GM21423 (cell line): ENCODE measurements around the gene LARGE2.
A peak's percentile ranks its signal among the peaks of the same experiment; 100 is the strongest.

Experiments
- ATAC-seq: cut with Tn5 transposase; IDR thresholded peaks from one replicate; pipeline ENCODE4 v1.9.1; 2021; ENCODE audit warnings: mild to moderate bottlenecking, moderate library complexity; ENCODE audit not compliant: unreplicated experiment

The LARGE2 gene

GRCh38 chr11:45927684-45928413 lies 5.4 kb downstream of the LARGE2 start:
- ATAC-seq = no peak

- no peak for ATAC-seq
These were observed 6.2 kb downstream of the LARGE2 start for GRCh38 chr11:45928535-45929215.

GRCh38 chr11:45929486-45930030 lies 7.1 kb downstream of the LARGE2 start:
- ATAC-seq = no peak

- ATAC-seq = peak; percentile 90
These were observed 7.8 kb downstream of the LARGE2 start for GRCh38 chr11:45930031-45930794.

- no peak for ATAC-seq
These were observed 8.6 kb downstream of the LARGE2 start for GRCh38 chr11:45930951-45931570.

- ATAC-seq = no peak
These were observed 9.3 kb downstream of the LARGE2 start for GRCh38 chr11:45931739-45932138.

- ATAC-seq = no peak
These were observed 9.8 kb downstream of the LARGE2 start for GRCh38 chr11:45932217-45932616.

GRCh38 chr11:45933131-45933831 lies 10.8 kb downstream of the LARGE2 start:
- ATAC-seq = peak; percentile 29

GRCh38 chr11:45933846-45934579 lies 11.6 kb downstream of the LARGE2 start:
- no peak for ATAC-seq

GRCh38 chr11:45934580-45935318 lies 12.3 kb downstream of the LARGE2 start:
- ATAC-seq = no peak

- no peak for ATAC-seq
These were observed 13.1 kb downstream of the LARGE2 start for GRCh38 chr11:45935349-45936064.

GRCh38 chr11:45936511-45937054 lies 14.1 kb downstream of the LARGE2 start:
- ATAC-seq = no peak

- ATAC-seq = no peak
These were observed 15.5 kb downstream of the LARGE2 start for GRCh38 chr11:45937916-45938315.

GRCh38 chr11:45939836-45940235 lies 17.4 kb downstream of the LARGE2 start:
- ATAC-seq = no peak

GRCh38 chr11:45941285-45941684 lies 18.8 kb downstream of the LARGE2 start:
- no peak for ATAC-seq

GRCh38 chr11:45942381-45942780 lies 19.9 kb downstream of the LARGE2 start:
- no peak for ATAC-seq

GRCh38 chr11:45945397-45945999 lies 23.0 kb downstream of the LARGE2 start:
- no peak for ATAC-seq

GRCh38 chr11:45947885-45948284 lies 25.4 kb downstream of the LARGE2 start:
- ATAC-seq = no peak
